Panc1 (cell line): Measurements from ENCODE around the gene PAFAH1B2.

Experiments used
- POLR2AphosphoS5 ChIP-seq: IDR thresholded peaks from 2 replicates; pipeline ENCODE4 v1.6.1; 2012; ENCODE audit warnings: mild to moderate bottlenecking, low read depth, low read length, moderate library complexity
- SIN3A ChIP-seq: IDR thresholded peaks from 2 replicates; pipeline ENCODE4 v1.6.1; 2012; ENCODE audit warnings: low read depth, mild to moderate bottlenecking, low read length, moderate library complexity, borderline replicate concordance; ENCODE audit not compliant: insufficient read depth
- TCF7L2 ChIP-seq: IDR thresholded peaks from 2 replicates; pipeline ENCODE4 v1.6.1; 2011; ENCODE audit warnings: mild to moderate bottlenecking, low read depth, low read length, inconsistent platforms
- TF ChIP-seq, protein P1 (sequence below): fragments of 450-650 bp; IDR thresholded peaks from 2 replicates; pipeline ENCODE4 v1.5.1; 2017; ENCODE audit warnings: mild to moderate bottlenecking
- TF ChIP-seq, protein P2 (sequence below), 2 experiments: IDR thresholded peaks; 2 replicates each; pipeline ENCODE4 v1.6.1; 2011 to 2012; ENCODE audit warnings: low read depth in 2 of 2, control low read depth in 1 of 2, low read length in 1 of 2, mild to moderate bottlenecking in 1 of 2, moderate library complexity in 1 of 2; ENCODE audit not compliant: insufficient read depth in 1 of 2

DNA sequence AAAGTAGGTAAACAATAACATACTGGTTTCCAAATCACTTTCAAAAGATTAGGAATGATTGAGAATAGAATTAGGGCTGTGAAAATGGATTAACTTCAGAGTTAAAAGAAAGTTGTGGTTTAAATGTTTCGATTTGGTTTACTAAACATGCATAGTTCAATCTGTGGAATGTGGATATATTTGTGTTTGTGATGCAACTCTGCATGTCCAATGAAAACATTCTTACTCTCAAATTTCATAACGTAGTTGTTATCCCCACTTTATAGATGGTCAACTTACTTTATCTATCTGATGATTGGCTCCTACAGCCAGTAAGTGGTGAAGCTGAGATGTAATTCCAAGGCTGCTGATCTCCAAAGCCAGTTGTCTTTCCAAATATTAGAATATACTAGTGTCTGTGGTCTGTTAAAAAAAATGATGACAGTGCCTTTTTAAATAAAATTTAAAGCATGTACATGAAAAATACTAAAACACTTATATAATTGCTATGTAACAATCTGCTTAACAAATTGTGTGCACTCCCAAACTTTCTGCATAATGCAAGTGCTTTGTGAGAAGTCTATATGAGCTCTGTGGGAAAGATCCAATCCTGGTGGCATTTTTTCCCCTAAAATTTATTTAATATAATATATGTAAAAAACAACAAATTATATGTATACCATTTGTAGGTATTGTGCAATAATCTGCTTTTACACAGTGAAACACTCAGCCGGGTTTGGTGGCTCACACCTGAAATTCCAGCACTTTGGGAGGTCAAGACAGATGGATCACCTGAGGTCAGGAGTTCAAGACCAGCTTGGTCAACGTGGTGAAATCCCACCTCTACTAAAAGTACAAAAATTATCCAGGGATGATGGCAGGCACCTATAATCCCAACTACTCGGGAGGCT lies 36.1 kb upstream of the PAFAH1B2 start:
- TF ChIP-seq POLR2AphosphoS5 (no peak), TCF7L2 (no peak), SIN3A (no peak)
- TF ChIP-seq, protein P1, sequence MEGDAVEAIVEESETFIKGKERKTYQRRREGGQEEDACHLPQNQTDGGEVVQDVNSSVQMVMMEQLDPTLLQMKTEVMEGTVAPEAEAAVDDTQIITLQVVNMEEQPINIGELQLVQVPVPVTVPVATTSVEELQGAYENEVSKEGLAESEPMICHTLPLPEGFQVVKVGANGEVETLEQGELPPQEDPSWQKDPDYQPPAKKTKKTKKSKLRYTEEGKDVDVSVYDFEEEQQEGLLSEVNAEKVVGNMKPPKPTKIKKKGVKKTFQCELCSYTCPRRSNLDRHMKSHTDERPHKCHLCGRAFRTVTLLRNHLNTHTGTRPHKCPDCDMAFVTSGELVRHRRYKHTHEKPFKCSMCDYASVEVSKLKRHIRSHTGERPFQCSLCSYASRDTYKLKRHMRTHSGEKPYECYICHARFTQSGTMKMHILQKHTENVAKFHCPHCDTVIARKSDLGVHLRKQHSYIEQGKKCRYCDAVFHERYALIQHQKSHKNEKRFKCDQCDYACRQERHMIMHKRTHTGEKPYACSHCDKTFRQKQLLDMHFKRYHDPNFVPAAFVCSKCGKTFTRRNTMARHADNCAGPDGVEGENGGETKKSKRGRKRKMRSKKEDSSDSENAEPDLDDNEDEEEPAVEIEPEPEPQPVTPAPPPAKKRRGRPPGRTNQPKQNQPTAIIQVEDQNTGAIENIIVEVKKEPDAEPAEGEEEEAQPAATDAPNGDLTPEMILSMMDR, result no peak
- TF ChIP-seq, protein P2, sequence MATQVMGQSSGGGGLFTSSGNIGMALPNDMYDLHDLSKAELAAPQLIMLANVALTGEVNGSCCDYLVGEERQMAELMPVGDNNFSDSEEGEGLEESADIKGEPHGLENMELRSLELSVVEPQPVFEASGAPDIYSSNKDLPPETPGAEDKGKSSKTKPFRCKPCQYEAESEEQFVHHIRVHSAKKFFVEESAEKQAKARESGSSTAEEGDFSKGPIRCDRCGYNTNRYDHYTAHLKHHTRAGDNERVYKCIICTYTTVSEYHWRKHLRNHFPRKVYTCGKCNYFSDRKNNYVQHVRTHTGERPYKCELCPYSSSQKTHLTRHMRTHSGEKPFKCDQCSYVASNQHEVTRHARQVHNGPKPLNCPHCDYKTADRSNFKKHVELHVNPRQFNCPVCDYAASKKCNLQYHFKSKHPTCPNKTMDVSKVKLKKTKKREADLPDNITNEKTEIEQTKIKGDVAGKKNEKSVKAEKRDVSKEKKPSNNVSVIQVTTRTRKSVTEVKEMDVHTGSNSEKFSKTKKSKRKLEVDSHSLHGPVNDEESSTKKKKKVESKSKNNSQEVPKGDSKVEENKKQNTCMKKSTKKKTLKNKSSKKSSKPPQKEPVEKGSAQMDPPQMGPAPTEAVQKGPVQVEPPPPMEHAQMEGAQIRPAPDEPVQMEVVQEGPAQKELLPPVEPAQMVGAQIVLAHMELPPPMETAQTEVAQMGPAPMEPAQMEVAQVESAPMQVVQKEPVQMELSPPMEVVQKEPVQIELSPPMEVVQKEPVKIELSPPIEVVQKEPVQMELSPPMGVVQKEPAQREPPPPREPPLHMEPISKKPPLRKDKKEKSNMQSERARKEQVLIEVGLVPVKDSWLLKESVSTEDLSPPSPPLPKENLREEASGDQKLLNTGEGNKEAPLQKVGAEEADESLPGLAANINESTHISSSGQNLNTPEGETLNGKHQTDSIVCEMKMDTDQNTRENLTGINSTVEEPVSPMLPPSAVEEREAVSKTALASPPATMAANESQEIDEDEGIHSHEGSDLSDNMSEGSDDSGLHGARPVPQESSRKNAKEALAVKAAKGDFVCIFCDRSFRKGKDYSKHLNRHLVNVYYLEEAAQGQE (IDR thresholded peaks at IDR 0.05; ENCODE audit: insufficient read depth in 1 of 2, low read depth in 2 of 2, low read length in 1 of 2), result no peak
